Measurements from ENCODE around the gene BLMH.

DNA sequence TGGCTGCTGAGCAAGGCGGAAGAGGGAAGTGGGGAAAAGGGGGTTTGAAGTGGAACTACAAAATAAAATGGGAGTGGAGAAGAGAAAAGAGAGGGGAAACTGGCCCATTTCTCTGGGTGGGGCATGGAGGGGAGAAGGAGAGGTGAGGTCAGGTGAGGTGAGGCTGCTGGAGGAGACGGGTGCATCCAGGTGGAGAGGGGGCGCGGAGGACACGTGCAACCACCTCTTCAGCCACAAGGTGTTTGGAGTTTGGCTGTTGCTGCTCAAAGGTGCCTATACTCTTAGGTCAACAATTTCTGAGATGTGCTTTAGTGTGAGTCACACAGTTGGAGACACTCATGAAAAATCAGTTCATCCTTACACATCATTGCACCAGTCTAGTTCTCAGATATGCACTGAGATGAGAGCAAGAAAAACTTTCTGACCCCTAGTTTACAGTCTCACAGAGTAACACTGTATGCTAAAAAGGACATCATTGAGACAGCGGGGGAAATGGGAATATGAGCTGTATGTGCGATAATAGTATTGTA, 61.1 kb downstream of the BLMH start:
- TF ChIP-seq, protein P1, sequence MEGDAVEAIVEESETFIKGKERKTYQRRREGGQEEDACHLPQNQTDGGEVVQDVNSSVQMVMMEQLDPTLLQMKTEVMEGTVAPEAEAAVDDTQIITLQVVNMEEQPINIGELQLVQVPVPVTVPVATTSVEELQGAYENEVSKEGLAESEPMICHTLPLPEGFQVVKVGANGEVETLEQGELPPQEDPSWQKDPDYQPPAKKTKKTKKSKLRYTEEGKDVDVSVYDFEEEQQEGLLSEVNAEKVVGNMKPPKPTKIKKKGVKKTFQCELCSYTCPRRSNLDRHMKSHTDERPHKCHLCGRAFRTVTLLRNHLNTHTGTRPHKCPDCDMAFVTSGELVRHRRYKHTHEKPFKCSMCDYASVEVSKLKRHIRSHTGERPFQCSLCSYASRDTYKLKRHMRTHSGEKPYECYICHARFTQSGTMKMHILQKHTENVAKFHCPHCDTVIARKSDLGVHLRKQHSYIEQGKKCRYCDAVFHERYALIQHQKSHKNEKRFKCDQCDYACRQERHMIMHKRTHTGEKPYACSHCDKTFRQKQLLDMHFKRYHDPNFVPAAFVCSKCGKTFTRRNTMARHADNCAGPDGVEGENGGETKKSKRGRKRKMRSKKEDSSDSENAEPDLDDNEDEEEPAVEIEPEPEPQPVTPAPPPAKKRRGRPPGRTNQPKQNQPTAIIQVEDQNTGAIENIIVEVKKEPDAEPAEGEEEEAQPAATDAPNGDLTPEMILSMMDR (IDR thresholded peaks at IDR 0.05; ENCODE audit: low read depth, low read length, poor library complexity, severe bottlenecking), result no peak
- no peak for TF ChIP-seq EZH2phosphoT487 (IDR thresholded peaks at IDR 0.05; ENCODE audit: borderline replicate concordance, low read length)

All from DOHH2 (cell line).